GM21526 (cell line): ENCODE results near the gene DAB2IP.
"Not testable (repeated sequence)": the region's sequence is repeated elsewhere in the genome, so short reads cannot be mapped to it uniquely, and the experiment has no call there.

Source experiments
- ATAC-seq: cut with Tn5 transposase; IDR thresholded peaks from one replicate; pipeline ENCODE4 v1.9.1; 2021; ENCODE audit warnings: moderate library complexity; ENCODE audit not compliant: unreplicated experiment, low FRiP score

The DAB2IP gene

GRCh38 chr9:121782514-121783110 lies 131.2 kb downstream of the DAB2IP start:
- ATAC-seq, result no peak

DNA sequence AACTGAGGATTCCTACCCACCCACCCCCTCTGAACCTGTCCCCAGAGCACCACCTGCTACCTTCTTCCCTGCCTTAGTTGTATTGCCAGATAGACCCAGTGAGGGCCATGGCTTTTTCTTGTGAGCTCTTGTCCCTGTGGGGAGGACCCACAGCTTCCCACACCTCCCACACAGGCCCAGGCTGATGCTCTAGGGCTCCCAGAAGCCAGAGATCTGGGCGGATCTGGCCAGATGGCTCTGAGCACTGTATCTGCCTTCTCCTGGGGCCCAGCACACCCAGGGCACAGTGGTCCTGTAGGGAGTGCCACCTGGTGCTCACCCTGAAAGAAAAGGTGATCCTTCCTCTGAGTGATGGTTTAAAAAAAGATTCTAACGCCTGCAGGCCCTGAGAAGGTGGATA lies 131.7 kb downstream of the DAB2IP start:
- ATAC-seq, result no peak

DNA sequence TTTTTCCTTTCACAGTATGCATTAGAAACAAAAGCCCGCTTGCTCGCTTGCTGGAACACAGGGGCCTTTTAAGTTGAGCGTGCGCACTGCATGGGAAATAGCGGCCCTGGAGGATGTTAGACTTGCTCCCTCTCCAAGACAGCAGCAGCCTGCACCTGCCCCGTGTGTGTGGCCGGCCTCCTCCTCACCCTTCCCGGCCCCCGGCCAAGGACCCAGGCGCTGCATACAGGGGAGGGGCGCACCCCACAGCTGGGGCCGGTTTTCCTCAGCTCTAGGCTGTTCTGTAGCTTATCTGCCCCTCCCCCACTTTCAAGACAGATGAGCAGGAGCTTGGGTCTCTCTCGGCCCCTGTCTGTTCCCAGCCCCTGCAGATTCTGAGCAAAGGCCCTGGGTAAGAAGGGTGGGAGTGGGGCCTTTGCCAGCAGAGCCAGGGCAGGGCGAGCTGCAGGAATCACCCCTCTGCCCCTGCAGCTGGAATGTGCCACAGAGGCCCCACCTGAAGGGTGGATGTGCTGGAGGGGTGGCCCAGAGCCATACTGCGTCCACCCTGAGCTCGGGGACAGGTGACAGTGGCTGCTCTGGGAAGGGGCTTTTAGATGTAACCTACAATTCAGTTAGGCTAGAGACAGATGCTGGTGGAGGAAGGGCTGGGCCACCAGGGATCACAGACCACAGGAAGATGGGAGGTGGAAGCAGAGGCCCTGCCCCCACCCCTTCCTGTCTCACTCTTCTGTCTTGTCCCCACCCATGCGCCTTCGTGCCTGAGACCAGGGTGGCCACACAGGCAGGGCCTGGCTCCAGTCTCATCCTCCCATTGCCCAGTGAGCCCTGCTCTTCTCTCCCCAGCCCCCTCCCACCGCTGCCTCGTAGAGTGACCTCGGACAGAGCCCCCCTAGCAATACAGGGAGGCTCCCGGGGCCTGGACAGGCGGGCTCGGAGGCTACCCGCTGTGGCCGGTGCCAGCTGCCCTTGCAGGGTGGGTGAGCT lies 132.4 kb downstream of the DAB2IP start:
- ATAC-seq, result no peak

DNA sequence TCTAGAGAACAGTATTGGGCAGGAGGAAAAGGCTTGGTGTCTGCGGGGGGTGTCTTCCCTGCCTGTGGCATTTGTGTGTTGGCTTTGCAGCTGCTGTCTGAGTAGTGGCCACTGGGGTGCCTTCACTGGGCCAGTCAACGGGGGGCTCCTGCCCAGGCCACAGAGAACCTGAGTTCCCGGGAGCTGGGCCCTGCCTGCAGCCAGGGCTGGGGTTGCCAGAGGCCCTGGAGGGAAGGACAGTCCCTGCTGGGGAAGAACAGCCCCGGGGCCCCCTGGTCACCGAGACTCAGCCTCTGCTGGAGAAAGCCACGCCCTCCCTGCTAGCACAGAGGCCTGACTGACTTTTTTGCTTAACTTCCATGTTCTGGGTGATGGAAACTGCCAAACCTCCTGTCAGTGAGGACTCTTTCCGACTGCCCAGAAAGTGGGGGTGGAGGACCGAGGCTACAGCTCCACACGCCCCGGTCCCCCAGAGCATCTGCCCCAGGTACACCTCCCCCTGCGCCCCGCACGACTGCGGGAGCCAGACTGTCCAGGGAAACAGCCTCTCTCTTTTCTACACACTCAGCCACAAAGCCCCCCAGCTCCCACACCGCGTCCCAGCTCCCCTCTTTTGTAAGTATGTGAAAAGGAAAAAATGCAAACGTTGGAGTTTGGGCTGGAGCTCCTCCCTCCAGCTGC lies 133.4 kb downstream of the DAB2IP start:
- no peak for ATAC-seq

- no peak for ATAC-seq
These were observed 134.5 kb downstream of the DAB2IP start for GRCh38 chr9:121785673-121786542.

- ATAC-seq, result no peak
These were observed 135.1 kb downstream of the DAB2IP start for GRCh38 chr9:121786543-121786948.

DNA sequence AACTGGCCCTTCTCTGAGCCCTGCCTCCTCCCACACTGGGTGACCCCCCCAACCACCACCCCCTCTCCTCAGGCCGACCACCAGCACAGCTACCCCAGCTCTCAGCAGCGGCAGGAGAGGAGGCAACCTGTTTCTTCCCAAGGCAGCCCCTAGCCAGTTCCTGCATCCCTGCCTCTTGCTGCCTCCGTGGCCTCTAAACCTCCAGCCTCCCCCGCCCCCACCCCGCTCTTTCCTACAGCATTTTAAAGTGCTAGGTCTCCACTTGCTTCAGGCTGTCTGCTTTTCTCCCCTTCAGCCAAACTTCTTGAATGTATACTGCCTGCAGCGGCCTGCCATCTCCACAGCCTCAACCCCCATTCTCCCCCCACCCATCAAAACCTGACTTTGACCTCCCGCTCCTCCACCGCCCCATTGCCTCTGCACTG lies 135.6 kb downstream of the DAB2IP start:
- ATAC-seq, result no peak

GRCh38 chr9:121788686-121789366 lies 137.4 kb downstream of the DAB2IP start:
- no peak for ATAC-seq

- no peak for ATAC-seq
These were observed 139.4 kb downstream of the DAB2IP start for GRCh38 chr9:121790841-121791240.

DNA sequence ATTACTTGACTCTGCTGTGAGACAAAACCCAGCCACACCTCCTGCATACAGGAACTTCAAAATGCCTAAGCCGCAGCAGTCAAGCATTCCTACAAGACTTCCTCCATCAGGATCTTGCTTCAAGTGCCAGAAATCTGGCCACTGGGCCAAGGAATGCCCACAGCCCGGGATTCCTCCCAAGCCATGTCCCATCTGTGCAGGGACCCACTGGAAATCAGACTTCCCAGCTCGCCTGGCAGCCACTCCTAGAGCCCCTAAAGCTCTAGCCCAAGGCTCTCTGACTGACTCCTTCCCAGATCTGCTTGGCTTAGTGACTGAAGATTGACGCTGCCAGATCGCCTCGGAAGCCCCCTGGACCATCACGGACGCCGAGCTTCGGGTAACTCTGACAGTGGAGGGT lies 141.0 kb downstream of the DAB2IP start:
- ATAC-seq, result not testable (repeated sequence)

DNA sequence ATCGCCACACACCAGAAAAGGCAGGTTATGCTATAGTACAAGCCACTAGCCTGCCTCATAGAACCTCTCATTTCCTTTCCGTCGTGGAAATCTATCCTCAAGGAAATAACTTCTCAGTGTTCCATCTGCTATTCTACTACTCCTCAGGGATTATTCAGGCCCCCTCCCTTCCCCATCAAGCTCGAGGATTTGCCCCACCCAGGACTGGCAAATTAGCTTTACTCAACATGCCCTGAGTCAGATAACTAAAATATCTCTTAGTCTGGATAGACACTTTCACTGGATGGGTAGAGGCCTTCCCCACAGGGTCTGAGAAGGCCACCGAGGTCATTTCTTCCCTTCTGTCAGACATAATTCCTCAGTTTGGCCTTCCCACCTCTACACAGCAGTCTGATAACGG lies 142.9 kb downstream of the DAB2IP start:
- not testable (repeated sequence) for ATAC-seq

DNA sequence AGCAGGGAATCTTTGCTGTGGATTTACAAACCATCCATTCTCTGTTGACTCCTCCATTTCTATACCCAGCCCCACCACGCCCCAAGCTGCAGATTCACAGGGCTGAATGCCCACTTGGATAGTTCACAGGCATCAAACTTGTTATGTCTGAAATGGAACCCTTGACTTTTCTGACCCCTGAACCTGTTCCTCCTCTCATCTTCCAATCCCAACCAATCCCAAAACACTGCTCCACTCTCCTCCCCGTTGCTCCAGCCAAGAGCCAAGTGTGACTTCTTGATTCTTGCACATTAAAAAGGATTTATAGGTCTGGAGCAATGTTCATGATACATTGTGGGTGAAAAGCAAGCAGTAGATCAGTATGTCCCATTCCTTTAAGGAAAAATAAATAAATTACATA lies 145.6 kb downstream of the DAB2IP start:
- no peak for ATAC-seq

DNA sequence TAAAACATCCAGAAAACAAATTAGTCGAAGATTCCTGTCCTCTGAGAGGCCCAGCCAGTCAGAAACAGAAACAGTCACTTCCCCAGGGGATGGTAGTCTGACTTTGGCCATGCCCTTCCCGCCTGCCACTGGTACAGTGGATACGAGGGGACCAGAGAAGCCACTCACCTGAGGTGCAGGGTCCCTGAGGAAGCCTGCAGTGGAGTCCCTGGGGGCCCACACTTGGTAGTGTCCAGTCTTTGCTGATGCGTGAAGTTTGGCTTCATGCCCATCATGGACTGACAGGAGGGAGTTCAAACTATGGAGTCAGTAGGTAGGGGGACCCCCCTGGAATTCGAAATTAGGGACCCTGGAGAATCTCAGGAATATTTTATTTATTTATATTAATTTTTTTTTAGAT lies 147.5 kb downstream of the DAB2IP start:
- ATAC-seq, result no peak

GRCh38 chr9:121800376-121800775 lies 148.9 kb downstream of the DAB2IP start:
- no peak for ATAC-seq

GRCh38 chr9:121801579-121801978 lies 150.1 kb downstream of the DAB2IP start:
- no peak for ATAC-seq

DNA sequence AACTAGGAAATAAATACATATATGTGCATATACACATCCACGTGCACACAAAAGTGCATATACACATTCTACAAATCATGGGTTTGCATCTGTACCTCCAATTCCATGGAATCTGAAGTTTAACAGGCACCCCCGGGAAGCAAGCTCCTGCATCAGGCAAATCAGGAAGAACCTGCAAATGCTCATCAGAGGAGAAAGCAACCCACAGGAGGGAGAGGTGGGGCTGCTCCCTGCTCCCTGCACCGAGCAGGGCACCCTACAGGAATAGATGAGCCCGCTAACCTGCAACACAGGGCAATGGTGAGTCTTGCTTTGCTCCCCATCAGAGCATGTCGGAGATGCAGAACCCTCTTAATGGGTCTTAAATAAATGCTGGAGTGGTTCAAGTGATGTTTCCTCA lies 151.3 kb downstream of the DAB2IP start:
- no peak for ATAC-seq

- ATAC-seq, result no peak
These were observed 155.8 kb downstream of the DAB2IP start for GRCh38 chr9:121807069-121807822.

GRCh38 chr9:121807823-121808278 lies 156.4 kb downstream of the DAB2IP start:
- ATAC-seq, result no peak

DNA sequence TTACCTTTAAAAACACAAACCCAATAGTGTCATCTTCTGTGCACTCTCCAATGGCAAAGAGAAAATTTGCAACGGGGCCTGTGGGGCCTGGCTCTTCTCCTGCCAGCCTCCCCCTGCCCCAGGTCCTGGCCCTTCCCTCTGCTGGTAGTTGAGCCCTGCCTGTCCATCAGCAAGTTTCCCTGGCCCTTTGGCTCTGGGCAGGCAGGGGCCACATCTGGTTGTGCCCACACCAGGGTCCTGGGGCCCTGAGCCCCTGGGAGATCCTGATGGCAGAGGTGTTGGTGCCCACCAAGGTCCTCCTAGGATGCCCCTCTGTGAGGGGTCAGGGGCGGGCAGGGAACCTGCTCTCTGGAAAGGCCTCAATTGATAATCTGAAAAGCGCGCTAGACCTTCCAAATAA lies 157.3 kb downstream of the DAB2IP start:
- ATAC-seq, result no peak
